Small intestine (tissue), 7 donors: ENCODE results near the gene JARID2. TPM values are rescaled to one million over a fixed set of nuclear protein-coding genes. Genes with fewer than 3 reads are reported as not detected.

Experiments used
- DNase-seq, 2 donors: peaks; one replicate each; pipeline versions ENCODE4 v3.0.0 to v3.0.0-alpha.2; 2013
- FAIRE-seq: peaks from 2 replicates; lab custom pipeline; 2012; peaks lifted over from hg19 to GRCh38; lab: Jason Lieb, UNC
- H3K27ac ChIP-seq, 3 donors: one replicate each; pipeline ENCODE4 v1.5.1; 2013; ENCODE audit warnings: low read length in 2 of 3, mild to moderate bottlenecking in 2 of 3, control low read depth in 1 of 3, inconsistent platforms in 1 of 3, low read depth in 1 of 3, moderate library complexity in 1 of 3
- H3K27me3 ChIP-seq, 3 donors: one replicate each; pipeline ENCODE4 v1.6.1; 2013; ENCODE audit warnings: low read length in 3 of 3, inconsistent platforms in 1 of 3; ENCODE audit not compliant: control insufficient read depth in 3 of 3, insufficient read depth in 3 of 3
- H3K36me3 ChIP-seq, 3 donors: one replicate each; pipeline ENCODE4 v1.6.1; 2013; ENCODE audit warnings: low read length in 3 of 3, inconsistent platforms in 1 of 3, low read depth in 1 of 3, mild to moderate bottlenecking in 1 of 3, moderate library complexity in 1 of 3; ENCODE audit not compliant: control insufficient read depth in 3 of 3, insufficient read depth in 2 of 3
- H3K4me1 ChIP-seq, 3 donors: one replicate each; pipeline ENCODE4 v1.6.1; 2013; ENCODE audit warnings: low read length in 2 of 3, inconsistent platforms in 1 of 3, low read depth in 1 of 3, mild to moderate bottlenecking in 1 of 3, moderate library complexity in 1 of 3; ENCODE audit not compliant: control insufficient read depth in 3 of 3, insufficient read depth in 2 of 3
- H3K4me3 ChIP-seq, 3 donors: one replicate each; pipeline ENCODE4 v1.5.1; 2013; ENCODE audit warnings: low read length in 3 of 3, control low read depth in 1 of 3, inconsistent platforms in 1 of 3, low read depth in 1 of 3, mild to moderate bottlenecking in 1 of 3, moderate library complexity in 1 of 3
- H3K9me3 ChIP-seq, 2 donors: one replicate each; pipeline ENCODE4 v1.6.1; 2013; ENCODE audit warnings: low read depth in 1 of 2, low read length in 1 of 2; ENCODE audit not compliant: control insufficient read depth in 2 of 2, insufficient read depth in 1 of 2
- WGBS, 3 donors: extraction: QIAGEN DNeasy Blood & Tissue Kit; methylation state at CpG; one replicate each; pipeline ENCODE4 v1.1.7; 2013; 5-methylcytosine and 5-hydroxymethylcytosine counted together
- polyA plus RNA-seq, 4 donors: library from polyadenylated mRNA; stranded (reverse) in 3 of 4; unstranded in 1 of 4; fragments of 200-250 nt in 3 of 4; fragments of 120-200 nt in 1 of 4; gene quantifications; one replicate each; pipeline versions ENCODE4 v1.2.1 to v1.2.3, GENCODE V29; 2013
- donor health status: healthy with polysubstance abuse.
- donor health status: control.
- donor health status: control.
- donor health status: Bipolar disorder and iron deficiency.
- donor health status: healthy.

JARID2 gene
- polyA plus RNA-seq, 4 donors: 4.9 to 10.5 (median 6.7) TPM

- no peaks in the 10 kb centered on the region for H3K27me3 ChIP-seq
- peaks cover 0 to 90% (median 9%) of the 10 kb centered on the region in 3 donors for H3K36me3 ChIP-seq
- H3K9me3 ChIP-seq: no peaks in the 10 kb centered on the region
- H3K4me3 ChIP-seq: no peak overlapping the region
- WGBS, 3 donors: 70 to 76% (median 73%) methylated on average over 17 to 19 of the region's 19 CpGs
- no peak for DNase-seq
- peaks cover 0 to 8% (median 0%) of the 10 kb centered on the region in 3 donors for H3K4me1 ChIP-seq
- FAIRE-seq: no peak
- H3K27ac ChIP-seq: no peak overlapping the region
Measured at GRCh38 chr6:15501826-15502445, 256.1 kb downstream of the JARID2 start.

GRCh38 chr6:15502446-15503345 is 256.8 kb downstream of the JARID2 start:
- peaks cover 0 to 8% (median 0%) of the 10 kb centered on the region in 3 donors for H3K4me1 ChIP-seq
- H3K4me3 ChIP-seq: no peak overlapping the region
- H3K9me3 ChIP-seq: no peaks in the 10 kb centered on the region
- H3K27ac ChIP-seq: no peak overlapping the region
- DNase-seq (no peak), FAIRE-seq (no peak)
- peaks cover 0 to 92% (median 10%) of the 10 kb centered on the region in 3 donors for H3K36me3 ChIP-seq
- 90 to 94% (median 91%) methylated on average over 20 of the region's 20 CpGs for WGBS, 3 donors
- no peaks in the 10 kb centered on the region for H3K27me3 ChIP-seq

GRCh38 chr6:15503346-15503680 is 257.4 kb downstream of the JARID2 start:
- Histone ChIP-seq H3K9me3 (no peaks in the 10 kb centered on the region), H3K27me3 (no peaks in the 10 kb centered on the region), H3K4me1 (peaks cover 0 to 8% (median 0%) of the 10 kb centered on the region in 3 donors), H3K36me3 (peaks cover 0 to 92% (median 15%) of the 10 kb centered on the region in 3 donors), H3K27ac (no peak overlapping the region), H3K4me3 (no peak overlapping the region)
- WGBS, 3 donors: 91 to 94% (median 92%) methylated on average over 6 of the region's 6 CpGs
- DNase-seq (no peak), FAIRE-seq (no peak)

- H3K4me1 ChIP-seq: peaks cover 0 to 8% (median 0%) of the 10 kb centered on the region in 3 donors
- no peaks in the 10 kb centered on the region for H3K9me3 ChIP-seq
- H3K27me3 ChIP-seq: no peaks in the 10 kb centered on the region
- no peak overlapping the region for H3K4me3 ChIP-seq
- WGBS, 3 donors: 76 to 96% (median 88%) methylated on average over 12 of the region's 12 CpGs
- H3K27ac ChIP-seq: peak overlapping the region in 2 of 3 donors; percentile 23 to 36
- no peak for FAIRE-seq
- DNase-seq: no peak
- H3K36me3 ChIP-seq: peaks cover 0 to 90% (median 15%) of the 10 kb centered on the region in 3 donors
Measured at GRCh38 chr6:15504040-15504495, 258.2 kb downstream of the JARID2 start.

- Histone ChIP-seq H3K4me3 (no peak overlapping the region), H3K27ac (peak overlapping the region in 2 of 3 donors; percentile 23 to 70), H3K9me3 (no peaks in the 10 kb centered on the region), H3K4me1 (peaks cover 0 to 8% (median 0%) of the 10 kb centered on the region in 3 donors), H3K36me3 (peaks cover 0 to 89% (median 18%) of the 10 kb centered on the region in 3 donors), H3K27me3 (no peaks in the 10 kb centered on the region)
- FAIRE-seq (no peak), DNase-seq (peak; percentile 8 to 48)
- WGBS, 3 donors: 59 to 86% (median 83%) methylated on average over 26 of the region's 26 CpGs
Measured at GRCh38 chr6:15504581-15505350, 258.9 kb downstream of the JARID2 start.

GRCh38 chr6:15505463-15505918 is 259.6 kb downstream of the JARID2 start:
- no peak for DNase-seq
- no peak for FAIRE-seq
- no peaks in the 10 kb centered on the region for H3K27me3 ChIP-seq
- 82 to 90% (median 89%) methylated on average over 18 of the region's 18 CpGs for WGBS, 3 donors
- no peaks in the 10 kb centered on the region for H3K9me3 ChIP-seq
- H3K4me3 ChIP-seq: no peak overlapping the region
- H3K36me3 ChIP-seq: peaks cover 0 to 88% (median 18%) of the 10 kb centered on the region in 3 donors
- peak overlapping the region in 2 of 3 donors; percentile 23 to 70 for H3K27ac ChIP-seq
- peaks cover 0 to 8% (median 0%) of the 10 kb centered on the region in 3 donors for H3K4me1 ChIP-seq

GRCh38 chr6:15506066-15506465 is 260.2 kb downstream of the JARID2 start:
- 91 to 100% (median 96%) methylated on average over 7 of the region's 7 CpGs for WGBS, 3 donors
- peaks cover 0 to 8% (median 0%) of the 10 kb centered on the region in 3 donors for H3K4me1 ChIP-seq
- H3K27me3 ChIP-seq: no peaks in the 10 kb centered on the region
- DNase-seq: no peak
- no peak for FAIRE-seq
- H3K4me3 ChIP-seq: no peak overlapping the region
- peak overlapping the region in 1 of 3 donors; percentile 43 for H3K27ac ChIP-seq
- H3K9me3 ChIP-seq: no peaks in the 10 kb centered on the region
- peaks cover 0 to 89% (median 18%) of the 10 kb centered on the region in 3 donors for H3K36me3 ChIP-seq

- no peaks in the 10 kb centered on the region for H3K27me3 ChIP-seq
- no peak overlapping the region for H3K4me3 ChIP-seq
- FAIRE-seq (no peak), DNase-seq (no peak)
- no peaks in the 10 kb centered on the region for H3K9me3 ChIP-seq
- peaks cover 0 to 8% (median 0%) of the 10 kb centered on the region in 3 donors for H3K4me1 ChIP-seq
- no peak overlapping the region for H3K27ac ChIP-seq
- WGBS, 3 donors: 97 to 98% (median 97%) methylated on average over 11 of the region's 11 CpGs
- H3K36me3 ChIP-seq: peaks cover 0 to 89% (median 20%) of the 10 kb centered on the region in 3 donors
Measured at GRCh38 chr6:15507221-15507620, 261.4 kb downstream of the JARID2 start.
